Activated B cell treated with CpG ODN at 0.5 μM for 24 hours (primary cell): ENCODE data around the gene MAF. TPM values are rescaled to one million over a fixed set of nuclear protein-coding genes. Genes with fewer than 3 reads are reported as not detected.

Source experiments
- ATAC-seq: fragments of 200-7000 bp; cut with Tn5 transposase; one replicate; pipeline ENCODE4 v1.10.0; 2021; ENCODE audit warnings: low read depth, mild to moderate bottlenecking, moderate library complexity
- CTCF ChIA-PET: fragments of 350-600 bp; sonication (Branson Sonifier 250); formaldehyde crosslinking; loops from one replicate; lab custom pipeline; 2021; ENCODE audit warnings: antibody characterized with exemption; lab: Charles Lee
- POLR2A ChIA-PET: fragments of 350-600 bp; sonication (Branson Sonifier 250); formaldehyde crosslinking; loops from one replicate; lab custom pipeline; 2021; ENCODE audit warnings: antibody characterized with exemption; lab: Charles Lee
- DNase-seq: peaks from one replicate; pipeline ENCODE4 v3.0.0; 2022
- H3K27ac Mint-ChIP-seq: one replicate; pipeline ENCODE4 v1.8.0; 2020; ENCODE audit warnings: mixed read lengths
- H3K27me3 Mint-ChIP-seq: one replicate; pipeline ENCODE4 v1.8.0; 2021; ENCODE audit warnings: mixed read lengths
- H3K36me3 Mint-ChIP-seq: one replicate; pipeline ENCODE4 v1.8.0; 2021; ENCODE audit warnings: low read depth, mixed read lengths
- H3K4me1 Mint-ChIP-seq: one replicate; pipeline ENCODE4 v1.8.0; 2021; ENCODE audit warnings: mixed read lengths
- H3K4me3 Mint-ChIP-seq: one replicate; pipeline ENCODE4 v1.8.0; 2020; ENCODE audit warnings: mild to moderate bottlenecking, mixed read lengths
- H3K9me3 Mint-ChIP-seq: one replicate; pipeline ENCODE4 v1.8.0; 2020; ENCODE audit warnings: mixed read lengths
- CTCF ChIP-seq: fragments of 200-600 bp; IDR thresholded peaks from one replicate; pipeline ENCODE4 v1.8.0; 2022; ENCODE audit warnings: antibody characterized with exemption, mild to moderate bottlenecking
- intact Hi-C: fragments of 100-400 bp; cut with micrococcal nuclease; formaldehyde crosslinking; loops from one replicate; pipeline ENCODE4 v1.15.1; 2024
- total RNA-seq: library from RNA; stranded (reverse); gene quantifications from 2 replicates; pipeline ENCODE4 v1.2.3, GENCODE V29; 2022

MAF gene
- total RNA-seq, 1 donor from 2014 or later = 0.18 TPM

- intact Hi-C loops = no loop called here
- no peaks in the 10 kb centered on the region for H3K9me3 Mint-ChIP-seq
- H3K4me3 Mint-ChIP-seq = no peak overlapping the region
- H3K4me1 Mint-ChIP-seq = peaks cover 6% of the 10 kb centered on the region
- DNase-seq (no peak), ATAC-seq (no peak)
- POLR2A ChIA-PET = no interaction called here
- no peaks in the 10 kb centered on the region for H3K36me3 Mint-ChIP-seq
- H3K27me3 Mint-ChIP-seq = peaks cover 35% of the 10 kb centered on the region
- TF ChIP-seq CTCF = no peak
- H3K27ac Mint-ChIP-seq = no peak overlapping the region
- CTCF ChIA-PET = no interaction called here
Observed at GRCh38 chr16:79593754-79594153, 6.8 kb downstream of the MAF start.

GRCh38 chr16:79593074-79593531 lies 7.4 kb downstream of the MAF start:
- Mint-ChIP-seq H3K4me3 (no peak overlapping the region), H3K36me3 (no peaks in the 10 kb centered on the region), H3K27ac (no peak overlapping the region), H3K27me3 (peaks cover 35% of the 10 kb centered on the region), H3K4me1 (peaks cover under 1% of the 10 kb centered on the region), H3K9me3 (no peaks in the 10 kb centered on the region)
- ATAC-seq (no peak), DNase-seq (no peak)
- no peak for TF ChIP-seq CTCF
- ChIA-PET CTCF (no interaction called here), POLR2A (no interaction called here)
- intact Hi-C loops = no loop called here

- intact Hi-C loops = no loop called here
- CTCF ChIA-PET = no interaction called here
- DNase-seq (no peak), ATAC-seq (no peak)
- H3K27ac Mint-ChIP-seq = no peak overlapping the region
- H3K9me3 Mint-ChIP-seq = no peaks in the 10 kb centered on the region
- H3K4me3 Mint-ChIP-seq = no peak overlapping the region
- H3K27me3 Mint-ChIP-seq = peaks cover 43% of the 10 kb centered on the region
- POLR2A ChIA-PET = no interaction called here
- H3K36me3 Mint-ChIP-seq = no peaks in the 10 kb centered on the region
- TF ChIP-seq CTCF = no peak
- H3K4me1 Mint-ChIP-seq = no peaks in the 10 kb centered on the region
Observed at GRCh38 chr16:79592186-79592585, 8.4 kb downstream of the MAF start.

- Mint-ChIP-seq H3K4me3 (no peak overlapping the region), H3K4me1 (no peaks in the 10 kb centered on the region), H3K36me3 (no peaks in the 10 kb centered on the region), H3K9me3 (no peaks in the 10 kb centered on the region), H3K27me3 (peaks cover 41% of the 10 kb centered on the region), H3K27ac (no peak overlapping the region)
- CTCF ChIA-PET = no interaction called here
- POLR2A ChIA-PET = no interaction called here
- no peak for TF ChIP-seq CTCF
- ATAC-seq = no peak
- intact Hi-C loops = no loop called here
- no peak for DNase-seq
Observed at GRCh38 chr16:79589601-79590102, 10.9 kb downstream of the MAF start.

GRCh38 chr16:79587897-79588296 lies 12.6 kb downstream of the MAF start:
- H3K4me1 Mint-ChIP-seq = no peaks in the 10 kb centered on the region
- H3K27me3 Mint-ChIP-seq = peaks cover 45% of the 10 kb centered on the region
- CTCF ChIA-PET = no interaction called here
- no peak for TF ChIP-seq CTCF
- no peak overlapping the region for H3K27ac Mint-ChIP-seq
- no peak for DNase-seq
- no peak for ATAC-seq
- no peaks in the 10 kb centered on the region for H3K9me3 Mint-ChIP-seq
- no peak overlapping the region for H3K4me3 Mint-ChIP-seq
- no peaks in the 10 kb centered on the region for H3K36me3 Mint-ChIP-seq
- POLR2A ChIA-PET = no interaction called here
- intact Hi-C loops = no loop called here
